GM19463 (cell line): ENCODE results near the gene GALNT9.
A peak's percentile ranks its signal among the peaks of the same experiment; 100 is the strongest.

Experiments used
- ATAC-seq: cut with Tn5 transposase; IDR thresholded peaks from one replicate; pipeline ENCODE4 v1.9.1; 2021; ENCODE audit warnings: mild to moderate bottlenecking, moderate library complexity; ENCODE audit not compliant: unreplicated experiment

GALNT9 gene

DNA sequence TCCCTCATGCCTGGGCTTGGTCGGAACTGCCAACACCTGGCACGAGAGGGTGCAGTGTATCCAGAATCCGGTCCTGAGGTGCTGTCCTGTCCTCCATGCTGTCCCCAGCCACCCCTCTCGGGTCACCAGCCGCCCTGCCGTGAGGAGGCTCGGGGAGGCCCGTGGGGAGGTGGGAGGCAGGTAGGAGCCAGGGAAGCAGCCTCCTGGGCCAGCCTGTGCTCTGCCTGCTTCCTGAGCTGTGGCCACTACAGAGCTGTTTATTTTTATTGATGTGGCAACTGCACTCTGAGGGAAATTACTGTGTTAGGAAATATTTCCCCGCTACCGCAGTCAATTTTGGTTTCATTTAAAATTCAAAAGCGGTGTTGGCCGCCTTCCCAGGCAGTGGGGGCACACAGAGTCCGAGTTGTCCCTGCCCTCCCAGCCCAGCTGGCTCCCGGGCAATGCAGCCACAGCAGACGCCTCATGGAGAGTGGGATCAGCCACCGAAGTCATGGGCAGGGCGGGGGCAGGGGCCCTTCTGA lies 166.8 kb downstream of the GALNT9 start:
- ATAC-seq, result no peak

GRCh38 chr12:132161796-132162507 lies 167.4 kb downstream of the GALNT9 start:
- ATAC-seq, result no peak

DNA sequence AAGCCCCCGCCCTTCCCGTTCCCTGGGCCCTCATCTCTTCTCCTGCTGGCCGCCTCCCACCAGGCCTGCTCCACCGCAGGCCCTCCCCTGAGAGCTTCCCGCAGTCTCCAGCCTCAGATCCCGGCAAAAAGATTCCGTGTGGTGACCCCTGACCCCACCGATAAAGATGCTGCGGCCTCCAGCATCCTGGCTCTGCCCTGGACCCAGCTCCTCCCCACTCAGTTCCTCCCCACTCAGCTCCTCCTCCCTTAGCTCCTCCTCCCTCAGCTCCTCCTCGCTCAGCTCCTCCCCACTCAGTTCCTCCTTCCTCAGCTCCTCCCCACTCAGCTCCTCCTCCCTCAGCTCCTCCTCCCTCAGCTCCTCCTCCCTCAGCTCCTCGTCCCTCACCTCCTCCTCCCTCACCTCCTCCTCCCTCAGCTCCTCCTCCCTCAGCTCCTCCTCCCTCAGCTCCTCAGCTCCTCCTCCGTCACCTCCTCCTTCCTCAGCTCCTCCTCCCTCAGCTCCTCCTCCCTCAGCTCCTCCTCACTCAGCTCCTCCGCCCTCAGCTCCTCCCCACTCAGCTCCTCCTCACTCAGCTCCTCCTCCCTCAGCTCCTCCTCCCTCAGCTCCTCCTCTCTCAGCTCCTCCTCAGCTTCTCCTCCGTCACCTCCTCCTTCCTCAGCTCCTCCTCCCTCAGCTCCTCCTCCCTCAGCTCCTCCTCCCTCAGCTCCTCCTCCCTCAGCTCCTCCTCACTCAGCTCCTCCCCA lies 168.2 kb downstream of the GALNT9 start:
- no peak for ATAC-seq

DNA sequence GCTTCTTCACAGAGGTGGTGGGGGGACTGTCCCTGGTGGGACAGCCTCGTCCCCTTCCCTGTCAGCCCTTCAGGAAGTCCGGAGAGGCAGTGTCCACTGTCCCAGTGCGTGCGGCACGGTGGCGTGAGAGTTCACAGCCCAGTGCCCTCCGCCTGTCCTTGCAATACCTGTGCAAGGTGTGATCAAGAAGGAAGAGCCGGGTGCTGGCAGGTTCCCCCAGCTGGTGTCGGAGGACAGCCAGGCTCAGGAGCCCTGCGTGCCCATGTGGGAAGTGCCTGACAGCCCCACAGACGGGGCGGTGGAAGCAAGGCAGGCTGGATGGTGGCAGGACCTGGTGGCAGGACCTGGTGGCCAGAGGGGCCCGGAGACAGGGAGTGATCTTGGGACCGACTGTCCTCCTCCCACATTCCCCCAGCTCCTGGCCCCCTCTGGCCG lies 168.8 kb downstream of the GALNT9 start:
- no peak for ATAC-seq

- ATAC-seq, result no peak
These were observed 169.4 kb downstream of the GALNT9 start for GRCh38 chr12:132160016-132160415.

GRCh38 chr12:132159555-132160003 lies 169.8 kb downstream of the GALNT9 start:
- no peak for ATAC-seq

DNA sequence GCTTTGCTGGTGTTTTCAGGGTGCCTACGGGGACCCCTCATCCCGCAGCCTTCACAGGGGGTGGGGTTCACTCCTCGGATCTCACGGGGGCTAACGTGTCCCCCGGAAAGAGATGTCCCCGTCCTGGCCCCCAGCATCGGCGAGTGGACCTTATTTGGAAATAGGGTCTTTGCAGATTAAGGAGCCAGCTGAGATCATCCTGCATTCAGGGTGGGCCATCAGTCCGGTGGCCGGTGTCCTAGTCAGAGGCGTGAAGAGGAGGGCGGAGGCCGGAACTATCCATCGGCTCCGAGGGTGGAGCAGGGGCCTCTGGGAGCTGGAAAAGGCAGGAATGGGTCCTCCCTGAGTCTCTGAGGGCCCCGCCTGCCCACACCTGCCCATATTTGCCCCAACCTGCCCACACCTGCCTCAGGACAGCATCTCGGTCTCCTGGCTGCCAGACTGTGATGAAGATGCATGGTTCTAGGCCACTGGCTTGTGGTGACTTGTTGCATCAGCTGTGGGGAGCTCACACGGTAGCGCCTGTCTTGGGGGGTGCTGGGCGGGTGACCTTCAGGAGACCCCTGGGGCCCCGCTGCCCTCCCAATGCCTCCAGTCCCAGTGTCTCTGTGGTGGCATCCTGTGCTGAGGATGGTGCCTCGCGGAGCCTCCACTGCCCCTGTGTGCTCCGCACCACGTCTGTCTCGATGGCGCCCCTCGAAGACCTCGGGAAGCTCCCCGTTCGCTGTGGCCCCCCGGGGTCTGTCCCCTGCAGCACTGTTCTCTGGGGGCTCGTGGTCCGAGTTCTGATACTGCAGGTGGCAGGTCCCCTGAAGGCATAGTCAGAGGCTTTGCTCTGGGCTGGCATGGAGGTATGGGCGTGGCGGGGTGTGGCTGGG lies 170.5 kb downstream of the GALNT9 start:
- ATAC-seq, result no peak

DNA sequence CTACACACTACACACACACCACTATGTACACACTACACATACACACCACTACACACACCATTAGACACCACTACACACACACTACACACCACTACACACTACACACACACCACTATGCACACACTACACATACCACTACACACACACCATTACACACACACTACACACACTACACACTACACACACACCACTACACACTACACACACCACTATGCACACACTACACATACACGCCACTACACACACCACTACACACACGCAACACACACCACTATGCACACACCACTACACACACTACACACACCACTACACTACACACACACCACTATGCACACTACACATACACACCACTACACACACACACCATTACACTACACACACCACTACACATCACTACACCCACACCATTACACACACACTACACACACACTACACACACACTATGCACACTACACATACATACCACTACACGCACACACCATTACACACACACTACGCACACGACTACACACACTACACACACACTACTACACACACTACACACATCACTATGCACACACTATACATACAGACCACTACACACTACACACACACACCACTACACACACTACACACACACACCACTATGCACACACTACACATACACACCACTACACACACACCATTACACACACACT lies 171.5 kb downstream of the GALNT9 start:
- ATAC-seq, result no peak

DNA sequence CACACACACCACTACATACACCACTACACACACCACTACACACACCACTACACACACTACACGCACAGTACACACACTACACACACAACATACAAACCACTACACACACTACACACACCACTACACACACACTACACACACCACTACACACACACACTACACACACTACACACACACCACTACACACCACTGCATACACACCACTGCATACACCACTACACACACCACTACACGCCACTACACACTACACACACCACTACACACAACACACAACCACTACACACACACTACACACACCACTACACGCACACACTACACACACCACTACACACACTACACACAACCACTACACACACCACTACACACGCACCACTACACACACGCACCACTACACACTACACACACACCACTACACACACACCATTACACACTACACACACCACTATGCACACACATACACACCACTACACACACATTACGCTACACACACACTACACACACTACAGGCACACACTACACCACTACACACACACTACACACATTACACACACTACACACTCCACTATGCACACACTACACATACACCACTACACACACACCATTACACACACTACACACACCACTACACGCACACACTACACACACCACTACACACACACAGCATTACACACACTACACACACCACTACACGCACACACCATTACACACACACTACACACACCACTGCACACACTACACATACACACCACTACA lies 172.6 kb downstream of the GALNT9 start:
- ATAC-seq, result no peak

DNA sequence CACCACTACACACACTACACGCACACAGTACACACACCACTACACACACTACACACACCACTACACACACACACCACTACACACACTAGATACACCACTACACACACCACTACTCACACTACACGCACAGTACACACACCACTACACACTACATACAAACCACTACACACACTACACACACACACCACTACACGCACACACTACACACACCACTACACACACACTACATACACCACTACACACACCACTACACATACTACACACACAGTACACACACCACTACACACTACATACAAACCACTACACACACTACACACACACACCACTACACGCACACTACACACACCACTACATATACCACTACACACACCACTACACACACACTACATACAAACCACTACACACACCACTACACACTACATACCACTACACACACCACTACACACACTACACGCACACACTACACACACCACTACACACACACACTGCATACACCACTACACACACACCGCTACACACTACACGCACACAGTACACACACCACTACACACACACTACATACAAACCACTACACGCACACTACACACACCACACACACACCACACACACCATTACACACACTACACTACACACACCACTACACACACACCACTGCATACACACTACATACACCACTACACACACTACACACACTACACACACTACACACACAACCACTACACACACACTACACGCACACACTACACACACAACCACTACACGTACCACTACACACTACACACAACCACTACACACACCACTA lies 173.4 kb downstream of the GALNT9 start:
- no peak for ATAC-seq

DNA sequence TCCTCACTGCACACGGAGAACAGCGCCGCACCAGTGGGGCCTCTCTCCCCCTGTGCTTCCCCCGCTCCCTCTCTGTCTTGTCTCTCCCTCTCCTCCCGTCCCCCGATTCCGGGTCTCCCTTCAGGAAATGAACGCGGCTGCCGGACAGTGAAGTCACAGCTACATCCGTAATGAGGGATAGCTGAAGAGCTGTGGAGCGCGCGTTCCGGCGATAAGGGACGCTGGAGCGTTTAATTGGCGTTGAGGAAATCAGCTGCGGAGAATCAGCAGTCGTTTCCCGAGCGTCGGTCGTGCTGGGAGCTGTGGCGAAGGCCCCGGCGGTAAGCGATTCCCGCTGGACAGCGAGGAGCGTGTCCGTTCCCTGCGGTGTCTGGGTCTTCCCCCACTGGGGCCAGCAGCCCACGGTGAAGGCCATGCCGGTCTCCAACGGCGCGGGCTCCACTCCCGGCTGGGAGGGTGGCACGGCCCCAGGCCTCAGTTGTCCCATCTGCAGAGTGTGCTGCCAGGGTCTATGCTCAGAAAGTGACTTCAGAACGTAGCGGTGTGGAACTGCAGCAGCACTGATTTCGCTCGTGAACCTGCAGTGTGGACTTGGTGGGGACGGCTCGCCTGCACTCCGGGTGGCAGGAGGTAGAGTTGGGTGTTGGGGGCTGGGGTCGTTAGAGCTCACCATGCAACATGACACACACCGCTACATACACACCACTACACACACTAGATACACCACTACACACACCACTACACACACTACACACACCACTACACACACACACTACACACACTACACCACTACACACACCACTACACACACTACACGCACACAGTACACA lies 174.2 kb downstream of the GALNT9 start:
- ATAC-seq, result no peak

- ATAC-seq, result peak; percentile 23
These were observed 175.0 kb downstream of the GALNT9 start for GRCh38 chr12:132154341-132154761.

DNA sequence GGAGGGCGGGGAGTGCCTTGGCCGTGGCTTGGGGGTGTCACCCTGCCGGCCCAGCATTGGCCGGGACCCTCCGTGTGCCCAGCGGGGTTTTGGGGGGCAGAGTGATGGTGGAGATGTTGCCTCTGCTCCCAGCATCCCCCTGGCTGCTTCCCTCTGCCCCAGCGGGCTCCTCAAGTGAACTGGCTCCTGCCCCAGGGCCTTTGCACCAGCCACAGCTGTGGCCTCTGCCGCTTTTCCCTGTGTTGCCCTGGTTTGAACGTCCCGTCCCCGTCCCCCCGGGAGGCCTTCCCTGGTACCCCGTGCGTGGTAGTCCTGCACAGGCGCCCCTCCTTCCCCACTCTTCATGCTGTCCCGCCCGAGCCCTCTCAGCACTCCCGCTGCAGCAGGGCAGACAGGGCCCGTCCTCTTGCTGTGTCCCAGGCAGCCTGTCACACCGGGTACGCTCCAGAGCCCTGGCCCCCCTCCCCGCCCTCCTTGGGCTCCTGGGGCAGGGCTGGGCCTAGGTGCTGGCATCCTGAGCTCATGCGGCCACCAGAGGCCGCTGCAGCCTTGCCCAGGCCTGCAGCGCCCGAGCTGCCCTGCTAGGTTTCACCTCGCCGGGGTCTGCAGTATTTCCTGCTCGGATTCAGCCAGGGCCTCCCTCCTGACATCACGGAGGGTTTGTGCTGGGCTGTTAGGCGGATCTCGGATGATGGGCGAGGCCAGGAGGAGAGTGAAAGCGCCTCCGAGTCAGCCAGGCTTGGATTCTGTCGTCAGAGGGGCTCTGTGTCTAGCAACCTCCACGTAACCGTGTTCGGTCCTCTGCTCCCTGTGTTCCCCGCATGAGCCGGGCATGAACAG lies 175.7 kb downstream of the GALNT9 start:
- ATAC-seq, result peak; percentile 73

DNA sequence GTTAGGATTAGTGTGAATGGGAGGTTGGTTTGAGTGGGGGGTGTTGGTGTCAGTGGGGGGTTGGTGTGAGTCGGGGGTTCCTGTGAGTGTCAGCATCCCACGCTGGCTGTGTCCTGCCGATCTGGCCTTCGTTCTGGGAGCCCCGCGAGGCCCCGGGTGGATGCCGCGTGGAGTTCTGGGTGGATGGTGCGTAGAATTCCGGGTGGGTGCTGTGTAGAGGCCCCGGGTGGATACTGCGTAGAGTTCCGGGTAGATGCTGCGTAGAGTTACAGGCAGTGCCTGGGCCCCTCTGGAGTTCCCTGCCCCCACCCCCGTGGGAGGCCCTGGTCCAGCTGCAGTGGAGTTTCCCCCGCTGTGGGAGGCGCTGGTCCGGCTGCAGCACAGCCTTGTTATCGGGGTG lies 176.4 kb downstream of the GALNT9 start:
- ATAC-seq, result no peak

GRCh38 chr12:132152411-132152821 lies 177.0 kb downstream of the GALNT9 start:
- ATAC-seq, result no peak

DNA sequence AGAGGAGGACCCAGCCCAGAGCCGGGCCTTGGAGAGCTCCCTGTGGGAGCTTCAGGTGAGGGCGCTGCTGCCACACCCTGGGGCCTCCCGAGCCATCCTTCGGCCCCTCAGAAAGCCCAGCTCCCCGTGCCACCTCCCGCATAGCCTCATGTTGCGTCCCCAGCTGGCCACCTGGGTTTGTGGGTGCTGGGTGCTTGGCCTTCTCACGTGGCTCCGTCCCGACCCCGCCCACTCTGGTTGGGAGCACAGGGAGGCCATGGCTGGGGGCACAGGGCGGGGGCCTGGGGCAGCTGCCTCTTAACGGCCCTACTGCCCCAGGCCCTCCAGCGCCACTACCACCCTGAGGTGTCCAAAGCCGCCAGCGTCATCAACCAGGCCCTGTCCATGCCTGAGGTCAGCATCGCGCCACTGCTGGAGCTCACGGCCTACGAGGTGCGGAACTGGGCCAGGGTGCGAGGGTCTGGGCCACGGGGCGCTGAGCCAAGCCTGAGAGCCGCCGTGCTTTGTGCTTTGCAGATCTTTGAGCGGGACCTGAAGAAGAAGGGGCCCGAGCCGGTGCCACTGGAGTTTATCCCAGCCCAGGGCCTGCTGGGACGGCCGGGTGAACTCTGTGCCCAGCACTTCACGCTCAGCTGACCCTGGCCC lies 177.5 kb downstream of the GALNT9 start:
- ATAC-seq, result no peak
